Spleen (tissue), 13 donors: Measurements from ENCODE around the gene SENP7. TPM values are rescaled to one million over a fixed set of nuclear protein-coding genes. Genes with fewer than 3 reads are reported as not detected.
"Not testable (repeated sequence)": the region's sequence is repeated elsewhere in the genome, so short reads cannot be mapped to it uniquely, and the experiment has no call there.

Experiments
- DNase-seq: peaks from one replicate; pipeline ENCODE4 v3.0.0-alpha.2; 2020
- H3K27ac ChIP-seq, 8 donors: fragments of 200-600 bp; sonication (generic) in 7 of 8; 1 replicate in 4 of 8; 2 replicates in 4 of 8; pipeline versions ENCODE4 v1.5.0 to v1.8.0; 2016 to 2021; ENCODE audit warnings: inconsistent platforms in 4 of 8, mild to moderate bottlenecking in 4 of 8, moderate library complexity in 1 of 8
- H3K27me3 ChIP-seq, 7 donors: fragments of 200-600 bp; sonication (generic) in 6 of 7; replicated peaks in 1 of 7; 1 replicate in 4 of 7; 2 replicates in 3 of 7; pipeline versions ENCODE4 v1.5.0 to v1.8.0; 2016 to 2021; ENCODE audit warnings: inconsistent platforms in 3 of 7, mild to moderate bottlenecking in 1 of 7
- H3K36me3 ChIP-seq, 6 donors: fragments of 200-600 bp; sonication (generic) in 5 of 6; 1 replicate in 4 of 6; 2 replicates in 2 of 6; pipeline versions ENCODE4 v1.5.0 to v1.8.0; 2016 to 2021; ENCODE audit warnings: inconsistent platforms in 2 of 6
- H3K4me1 ChIP-seq, 6 donors: fragments of 200-600 bp; sonication (generic) in 5 of 6; 1 replicate in 3 of 6; 2 replicates in 3 of 6; pipeline versions ENCODE4 v1.5.0 to v1.8.0; 2016 to 2021; ENCODE audit warnings: inconsistent platforms in 3 of 6
- H3K4me3 ChIP-seq, 8 donors: fragments of 200-600 bp; sonication (generic) in 7 of 8; 1 replicate in 4 of 8; 2 replicates in 4 of 8; pipeline versions ENCODE4 v1.5.0 to v1.8.0; 2016 to 2021; ENCODE audit warnings: inconsistent platforms in 4 of 8, mild to moderate bottlenecking in 4 of 8, moderate library complexity in 2 of 8
- H3K9me3 ChIP-seq, 8 donors: fragments of 200-600 bp; sonication (generic) in 7 of 8; 1 replicate in 4 of 8; 2 replicates in 4 of 8; pipeline versions ENCODE4 v1.5.0 to v1.8.0; 2016 to 2021; ENCODE audit warnings: inconsistent platforms in 4 of 8
- CTCF ChIP-seq, 11 experiments: fragments of 200-600 bp in 7 of 11; fragments of 450-650 bp in 4 of 11; sonication (generic) in 4 of 11; IDR thresholded peaks in 8 of 11; conservative IDR thresholded peaks in 3 of 11; 1 replicate in 7 of 11; 2 replicates in 4 of 11; pipeline versions ENCODE4 v1.4.0 to v1.8.0; 2016 to 2021; ENCODE audit warnings: antibody characterized with exemption in 11 of 11, inconsistent platforms in 4 of 11, mild to moderate bottlenecking in 1 of 11
- POLR2A ChIP-seq, 3 donors: fragments of 450-650 bp; IDR thresholded peaks; one replicate each; pipeline ENCODE4 v1.5.1; 2017; ENCODE audit warnings: antibody characterized with exemption in 3 of 3, mild to moderate bottlenecking in 1 of 3
- POLR2AphosphoS5 ChIP-seq, 3 donors: sonication (generic); formaldehyde crosslinking; IDR thresholded peaks; one replicate each; pipeline ENCODE4 v1.5.1; 2017; ENCODE audit warnings: antibody characterized with exemption in 3 of 3
- WGBS, 5 donors: extraction: QIAGEN DNeasy Blood & Tissue Kit in 3 of 5; methylation state at CpG; one replicate each; pipeline versions ENCODE4 v1.1.5 to v1.1.7; 2013 to 2018; 5-methylcytosine and 5-hydroxymethylcytosine counted together
- intact Hi-C: fragments of 100-400 bp; cut with DNase I; formaldehyde crosslinking; loops from one replicate; pipeline ENCODE4 v1.15.0; 2023; ENCODE audit warnings: low total_unique reads
- long read RNA-seq, 2 donors: transcript quantifications; one replicate each; lab custom pipeline, GENCODE V29; 2026
- polyA plus RNA-seq, 3 donors: library from polyadenylated mRNA; stranded (reverse); fragments of 200-250 nt; gene quantifications; one replicate each; pipeline ENCODE4 v1.2.1, GENCODE V29; 2013
- total RNA-seq, 7 donors: library from RNA; depleted of rRNA in 3 of 7; stranded (reverse); fragments of >200 nt in 3 of 7; fragmentation: NEBNext Ultra II Directional in 4 of 7; extraction: Animal tissue kit (Norgen Biotek cat#: 25700) in 4 of 7; gene quantifications; one replicate each; pipeline versions ENCODE4 v1.1.0 to v1.2.1, GENCODE V29; 2016 to 2021
- donor health status: healthy with polysubstance abuse.
- donor health status: DM: no; HTN: no; CAD: no; lungs with moderate emphysema.
- donor health status: DM: no; HTN: no; CAD: no.
- donor health status: Bipolar disorder and iron deficiency.
- donor health status: healthy.
- donor health status: DM: no; HTN: no; CAD: no.
- donor health status: DM: yes; HTN: yes; CAD: no.

SENP7 gene
- total RNA-seq = 10 to 100 TPM; 23.4 to 46.9 (median 36.7) TPM
- 10 to 100 TPM; 11.2 to 13.6 (median 11.3) TPM for polyA plus RNA-seq
- long read RNA-seq, donor 1, partial matches to known transcripts = 8 of 46 reads
- long read RNA-seq, donor 1, other reads (novel, unspliced or antisense) = 38 of 46 reads
- long read RNA-seq, donor 2, full-length matches to known transcripts = 3 of 3 reads
- long read RNA-seq, donor 2, partial matches to known transcripts = 0 of 3 reads
- long read RNA-seq, donor 2, other reads (novel, unspliced or antisense) = 0 of 3 reads

- WGBS, 5 donors = 0 to 1% (median 0%) methylated on average over 39 to 54 of the region's 54 CpGs
- intact Hi-C loops = no loop called here
These were observed at the start of gene SENP7 for GRCh38 chr3:101512646-101513418. TSS of gene SENP7 (minus strand) at chr3:101513212. CDS start at chr3:101513130, 82 bp downstream.

DNA sequence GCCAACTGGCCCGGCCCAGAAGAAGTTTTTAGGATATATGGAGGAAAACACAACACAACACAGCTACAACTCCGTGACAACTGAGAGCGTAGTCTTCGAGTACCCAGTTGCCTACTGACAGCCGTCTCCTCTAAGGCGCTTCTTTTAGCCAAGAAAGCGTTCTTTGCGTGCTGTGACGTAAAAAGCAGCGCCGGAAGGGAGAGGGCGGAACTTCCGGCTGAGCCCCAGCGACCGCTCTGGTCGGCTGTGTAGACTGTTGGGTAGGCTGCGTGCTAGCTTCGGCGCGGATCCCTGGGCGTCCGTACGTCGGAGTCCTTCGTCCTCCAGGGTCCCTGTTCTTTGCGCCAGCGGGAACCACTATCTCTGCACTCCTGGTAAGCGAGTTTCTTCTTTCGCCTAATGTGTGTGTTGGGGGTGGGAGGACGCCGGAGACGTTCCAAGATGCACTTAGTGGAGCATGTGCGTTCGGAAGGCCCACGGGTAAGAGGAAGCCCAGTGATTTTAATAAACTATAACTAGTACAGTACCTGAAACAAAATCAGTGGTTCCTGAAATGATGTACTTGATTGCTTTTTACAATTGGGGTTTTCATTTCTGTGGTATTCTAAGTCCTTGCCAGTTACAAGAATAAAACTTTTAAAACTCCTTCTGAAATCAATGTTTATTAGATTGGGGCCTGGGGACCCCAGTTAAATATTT, 48.8 kb upstream of the SENP7 start, which contains the start of gene TRMT10C:
TSS of gene TRMT10C (plus strand) at position 239 of the 699 bp plus-strand sequence. CDS start 2,914 bp downstream, outside the sequence.
- H3K27ac ChIP-seq = peak within 1 kb of the TSS; percentile 88 to 96 (median 93)
- no peaks in the 10 kb centered on the region for H3K9me3 ChIP-seq
- intact Hi-C loops = no loop called here
- H3K36me3 ChIP-seq = peaks cover 0 to 30% (median 20%) of the 10 kb centered on the region in 6 donors
- peak within 1 kb of the TSS; percentile 52 to 87 (median 83) for H3K4me3 ChIP-seq
- WGBS, 5 donors = 0% methylated on average over 27 to 35 of the region's 35 CpGs
- H3K27me3 ChIP-seq = peaks cover 0 to 20% (median 3%) of the 10 kb centered on the region in 7 donors
- peaks cover 10 to 48% (median 36%) of the 10 kb centered on the region in 6 donors for H3K4me1 ChIP-seq
- TF ChIP-seq CTCF (IDR thresholded peaks at IDR 0.05 in 8 of 11, conservative IDR thresholded peaks at IDR 0.05 in 3 of 11) (no peak), POLR2AphosphoS5 (IDR thresholded peaks at IDR 0.05) (peak; percentile 96 to 98 (median 97)), POLR2A (IDR thresholded peaks at IDR 0.05) (peak in 1 of 3 donors; percentile 87)
- DNase-seq = peak; percentile 98

More at GRCh38 chr3:101512646-101513418, at the start of gene SENP7:
- Histone ChIP-seq H3K4me1 (peaks cover 14 to 52% (median 29%) of the 10 kb centered on the region in 6 donors), H3K27me3 (peaks cover 0 to 7% (median 0%) of the 10 kb centered on the region in 7 donors), H3K4me3 (peak within 1 kb of the TSS; percentile 67 to 88 (median 82)), H3K36me3 (no peaks in the 10 kb centered on the region), H3K27ac (peak within 1 kb of the TSS; percentile 89 to 97 (median 94)), H3K9me3 (no peaks in the 10 kb centered on the region)
- DNase-seq = peak; percentile 91
- no peak for TF ChIP-seq POLR2A (IDR thresholded peaks at IDR 0.05)
- TF ChIP-seq POLR2AphosphoS5 (IDR thresholded peaks at IDR 0.05) = peak; percentile 58 to 73 (median 71)
- no peak for TF ChIP-seq CTCF (IDR thresholded peaks at IDR 0.05 in 8 of 11, conservative IDR thresholded peaks at IDR 0.05 in 3 of 11)

GRCh38 chr3:101556064-101556463, 43.1 kb upstream of the SENP7 start:
- Histone ChIP-seq H3K27ac (no peak overlapping the region), H3K4me1 (peaks cover 0 to 4% (median 1%) of the 10 kb centered on the region in 6 donors), H3K4me3 (no peak overlapping the region), H3K36me3 (no peaks in the 10 kb centered on the region), H3K9me3 (peaks cover 0 to 4% (median 0%) of the 10 kb centered on the region in 8 donors), H3K27me3 (peaks cover 0 to 30% (median 6%) of the 10 kb centered on the region in 7 donors)
- TF ChIP-seq POLR2AphosphoS5 (IDR thresholded peaks at IDR 0.05) (no peak), POLR2A (IDR thresholded peaks at IDR 0.05) (no peak), CTCF (IDR thresholded peaks at IDR 0.05 in 8 of 11, conservative IDR thresholded peaks at IDR 0.05 in 3 of 11) (no peak)
- intact Hi-C loops = no loop called here
- 53 to 74% (median 65%) methylated on average over 3 of the region's 3 CpGs for WGBS, 5 donors
- DNase-seq = no peak

- 79 to 89% (median 85%) methylated on average over 5 of the region's 5 CpGs for WGBS, 5 donors
- H3K4me1 ChIP-seq, H3K27ac ChIP-seq, H3K36me3 ChIP-seq, intact Hi-C loops, DNase-seq, H3K4me3 ChIP-seq, H3K9me3 ChIP-seq: not testable (repeated sequence)
- H3K27me3 ChIP-seq = peaks cover 0 to 18% (median 6%) of the 10 kb centered on the region in 7 donors
These were observed 40.4 kb upstream of the SENP7 start for GRCh38 chr3:101553381-101553780.

- DNase-seq, H3K36me3 ChIP-seq, intact Hi-C loops, H3K4me1 ChIP-seq, H3K27ac ChIP-seq, H3K4me3 ChIP-seq, H3K27me3 ChIP-seq, H3K9me3 ChIP-seq: not testable (repeated sequence)
- WGBS, 5 donors = 90 to 96% (median 95%) methylated on average over 16 to 50 of the region's 50 CpGs
These were observed 38.5 kb upstream of the SENP7 start for GRCh38 chr3:101551359-101552081.
